GM12878 (cell line): ENCODE measurements around the gene CYP2S1. TPM values are rescaled to one million over a fixed set of nuclear protein-coding genes. Genes with fewer than 3 reads are reported as not detected.

Source experiments
- ATAC-seq: fragments of 200-7000 bp; cut with Tn5 transposase; 3 replicates; pipeline ENCODE4 v1.9.1; 2020; ENCODE audit warnings: mild to moderate bottlenecking, moderate library complexity
- BruUV-seq: library from RNA; stranded (reverse); fragments of 400-500 nt; replicated peaks from 2 replicates; lab custom pipeline; 2021; lab: Mats Ljungman, UMichigan
- CTCF ChIA-PET: fragments of 300-600 bp; sonication (Branson Sonifier 250); formaldehyde crosslinking; extraction: SDS; loops from one replicate; lab custom pipeline; 2021; ENCODE audit warnings: inconsistent platforms; lab: Yijun Ruan, JAX
- POLR2A ChIA-PET: fragments of 350-600 bp; formaldehyde crosslinking; extraction: SDS; loops from one replicate; lab custom pipeline; 2021; ENCODE audit warnings: inconsistent platforms; lab: Charles Lee
- RAD21 ChIA-PET: fragments of 300-600 bp; sonication (Branson Sonifier 250); formaldehyde crosslinking; loops from one replicate; lab custom pipeline; 2023; ENCODE audit warnings: antibody characterized with exemption; ENCODE audit not compliant: unreplicated experiment; lab: Charles Lee
- SMC1A ChIA-PET: fragments of 300-600 bp; sonication (Branson Sonifier 250); formaldehyde crosslinking; loops from one replicate; lab custom pipeline; 2023; ENCODE audit not compliant: unreplicated experiment, uncharacterized antibody; lab: Charles Lee
- DNase-seq: peaks from one replicate; pipeline ENCODE4 v3.0.0-alpha.2; 2011; ENCODE audit warnings: low read depth, low spot score
- FAIRE-seq: peaks from 3 replicates; lab custom pipeline; 2011; peaks lifted over from hg19 to GRCh38; lab: Jason Lieb, UNC
- H2AFZ ChIP-seq: 2 replicates; pipeline ENCODE4 v1.6.0; 2011; ENCODE audit warnings: low read depth, low read length, control low read depth; ENCODE audit not compliant: control insufficient read depth
- H3K27ac ChIP-seq: 2 replicates; pipeline ENCODE4 v1.5.1; 2011; ENCODE audit warnings: control low read depth; ENCODE audit not compliant: control insufficient read depth, insufficient read depth
- H3K27me3 ChIP-seq, 2 experiments: replicated peaks in 1 of 2; 2 replicates each; pipeline versions ENCODE4 v1.6.0 to v1.6.1; 2011; ENCODE audit warnings: low read length in 1 of 2; ENCODE audit not compliant: control insufficient read depth in 2 of 2, insufficient read depth in 2 of 2
- H3K36me3 ChIP-seq, 2 experiments: 2 replicates each; pipeline ENCODE4 v1.5.1; 2011; ENCODE audit warnings: low read length in 1 of 2; ENCODE audit not compliant: control insufficient read depth in 2 of 2, insufficient read depth in 2 of 2
- H3K4me1 ChIP-seq: 2 replicates; pipeline ENCODE4 v1.6.1; 2011; ENCODE audit warnings: mild to moderate bottlenecking, low read length, moderate library complexity, mixed read lengths; ENCODE audit not compliant: control insufficient read depth, insufficient read depth
- H3K4me2 ChIP-seq: 2 replicates; pipeline ENCODE4 v1.6.0; 2011; ENCODE audit warnings: control low read depth; ENCODE audit not compliant: control insufficient read depth, insufficient read depth
- H3K4me3 ChIP-seq: fragments of 200-600 bp; sonication (generic); 2 replicates; pipeline ENCODE4 v1.5.1; 2016
- H3K79me2 ChIP-seq: 2 replicates; pipeline ENCODE4 v1.6.0; 2011; ENCODE audit warnings: low read length; ENCODE audit not compliant: control insufficient read depth, insufficient read depth
- H3K9ac ChIP-seq: 2 replicates; pipeline ENCODE4 v1.8.0; 2011; ENCODE audit warnings: low read length, control low read depth, mixed read lengths; ENCODE audit not compliant: control insufficient read depth, insufficient read depth
- H3K9me3 ChIP-seq: replicated peaks from 3 replicates; pipeline ENCODE4 v1.5.1; 2011; ENCODE audit warnings: mild to moderate bottlenecking, low read length; ENCODE audit not compliant: control insufficient read depth, insufficient read depth
- H4K20me1 ChIP-seq: 2 replicates; pipeline ENCODE4 v1.6.0; 2011; ENCODE audit not compliant: control insufficient read depth, insufficient read depth
- EP300 ChIP-seq, 2 experiments: fragments of 150-350 bp in 1 of 2; IDR thresholded peaks; 2 replicates each; pipeline ENCODE4 v1.6.1; 2011 to 2012; ENCODE audit warnings: low read depth in 2 of 2, low read length in 2 of 2, borderline replicate concordance in 1 of 2, improper control_type of control experiment in 1 of 2, inconsistent platforms in 1 of 2; ENCODE audit not compliant: control insufficient read depth in 1 of 2
- EZH2 ChIP-seq: IDR thresholded peaks from 2 replicates; pipeline ENCODE4 v1.6.1; 2012; ENCODE audit warnings: low read depth, mild to moderate bottlenecking, control low read depth, inconsistent platforms, low read length, borderline replicate concordance; ENCODE audit not compliant: control insufficient read depth
- FOS ChIP-seq: IDR thresholded peaks from 3 replicates; pipeline ENCODE4 v1.6.1; 2011; ENCODE audit warnings: borderline replicate concordance; ENCODE audit not compliant: insufficient read length; ENCODE audit errors: extremely low read depth
- FOXK2 ChIP-seq: fragments of 450-650 bp; IDR thresholded peaks from 2 replicates; pipeline ENCODE4 v1.6.1; 2017; ENCODE audit warnings: mild to moderate bottlenecking, moderate library complexity
- GATAD2B ChIP-seq: fragments of 450-650 bp; conservative IDR thresholded peaks from 2 replicates; pipeline ENCODE4 v1.6.1; 2017; ENCODE audit warnings: low read depth, mild to moderate bottlenecking, moderate library complexity
- NFYA ChIP-seq: IDR thresholded peaks from 2 replicates; pipeline ENCODE4 v1.6.1; 2011; ENCODE audit warnings: low read depth, mild to moderate bottlenecking, low read length, improper control_type of control experiment, borderline replicate concordance
- SIX5 ChIP-seq: IDR thresholded peaks from 2 replicates; pipeline ENCODE4 v1.6.1; 2011; ENCODE audit warnings: mild to moderate bottlenecking, low read depth, low read length, moderate library complexity; ENCODE audit not compliant: severe bottlenecking
- STAT3 ChIP-seq: IDR thresholded peaks from 2 replicates; pipeline ENCODE4 v1.6.1; 2011; ENCODE audit warnings: low read depth, low read length, improper control_type of control experiment
- WGBS: methylation state at CpG from one replicate; pipeline ENCODE4 v1.1.6; 2016; ENCODE audit warnings: low lambda C conversion rate; ENCODE audit not compliant: insufficient replicate concordance, insufficient coverage; ENCODE audit errors: missing lambda C conversion rate; 5-methylcytosine and 5-hydroxymethylcytosine counted together
- in situ Hi-C: fragments of 300-500 bp; cut with MboI; formaldehyde crosslinking; loops from 9 replicates; pipeline ENCODE4 v1.14.3; 2018; ENCODE audit warnings: mixed read lengths
- intact Hi-C: fragments of 100-400 bp; cut with micrococcal nuclease; formaldehyde crosslinking; loops from one replicate; pipeline ENCODE4 v1.14.2; 2022; ENCODE audit not compliant: unreplicated experiment
- polyA plus RNA-seq, 11 experiments: library from polyadenylated mRNA; depleted of rRNA in 4 of 11; unstranded in 6 of 11; stranded (reverse) in 5 of 11; fragments of >200 nt; fragmentation: Nextera tagmentation in 4 of 11; fragmentation: Illumina TruSeq in 1 of 11; extraction: Ambion mirVana in 4 of 11; extraction: Trizol in 1 of 11; gene quantifications; 1 replicate in 1 of 11; 2 replicates in 10 of 11; pipeline versions ENCODE4 v1.2.1 to v1.2.3, GENCODE V29; 2011 to 2016; ENCODE audit warnings: inconsistent platforms in 2 of 11, missing spikeins in 2 of 11, low read depth in 1 of 11
- total RNA-seq, 4 experiments: library from RNA; depleted of rRNA in 3 of 4; stranded (reverse); fragments of >200 nt in 3 of 4; fragmentation: Illumina TruSeq in 1 of 4; extraction: Trizol in 1 of 4; gene quantifications; 2 replicates each; pipeline versions ENCODE4 v1.2.1 to v1.2.3, GENCODE V29; 2013 to 2021
- TF ChIP-seq, protein P1 (sequence below): IDR thresholded peaks from 2 replicates; pipeline ENCODE4 v1.6.1; 2011; ENCODE audit warnings: low read depth, low read length, improper control_type of control experiment, borderline replicate concordance
- TF ChIP-seq, protein P2 (sequence below): fragments of 450-650 bp; IDR thresholded peaks from 2 replicates; pipeline ENCODE4 v1.6.1; 2016; ENCODE audit warnings: mild to moderate bottlenecking
- TF ChIP-seq, protein P3 (sequence below): fragments of 450-650 bp; IDR thresholded peaks from 2 replicates; pipeline ENCODE4 v1.6.1; 2017; ENCODE audit warnings: mild to moderate bottlenecking

The CYP2S1 gene
- total and polyA plus RNA-seq, 10 of the 15 experiments (the other 5 are each of a cell fraction or from before 2014, with no cell fraction given): 0.03 to 0.28 (median 0.12) TPM; not detected in 2

DNA sequence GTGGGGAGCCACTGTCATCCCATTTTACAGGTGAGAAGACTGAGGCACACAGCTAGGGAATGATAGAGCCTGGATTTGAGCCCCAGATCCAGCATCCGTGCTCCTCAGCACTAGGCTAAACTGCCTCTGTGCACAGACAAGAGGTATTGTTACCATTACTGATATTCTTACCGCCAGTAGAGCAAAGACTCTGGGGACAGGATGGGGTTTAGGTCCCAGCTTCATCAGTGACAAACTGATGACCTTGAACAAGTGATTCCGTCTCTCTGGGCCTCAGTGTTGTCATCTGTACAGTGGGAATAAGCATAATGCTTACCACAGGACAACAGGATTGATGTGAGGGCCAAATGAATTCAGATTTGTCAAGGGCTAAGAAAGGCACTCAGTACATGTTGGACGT is 42.5 kb downstream of the CYP2S1 start:
- Histone ChIP-seq H3K9ac (no peak overlapping the region), H3K79me2 (no peaks in the 10 kb centered on the region), H4K20me1 (no peaks in the 10 kb centered on the region), H3K4me3 (no peak overlapping the region), H3K27me3 (no peaks in the 10 kb centered on the region), H3K4me2 (no peak overlapping the region), H3K4me1 (no peaks in the 10 kb centered on the region), H3K9me3 (no peaks in the 10 kb centered on the region), H3K27ac (no peak overlapping the region), H2AFZ (no peak overlapping the region), H3K36me3 (no peaks in the 10 kb centered on the region)
- CTCF ChIA-PET: no interaction called here
- SMC1A ChIA-PET: no interaction called here
- WGBS: 26% methylated on average over 4 of the region's 4 CpGs
- FAIRE-seq (no peak), ATAC-seq (no peak), DNase-seq (no peak)
- BruUV-seq: no TSS peak
- in situ Hi-C loops: no loop called here
- POLR2A ChIA-PET: interaction anchor here (0.5 to 0.7 kb wide), 2 partner anchors 14 to 446 kb away, joined by 3 to 8 read pairs; no protein-coding TSS in a partner anchor
- intact Hi-C loops: no loop called here
- RAD21 ChIA-PET: no interaction called here
- TF ChIP-seq STAT3: no peak
- TF ChIP-seq, protein P1, sequence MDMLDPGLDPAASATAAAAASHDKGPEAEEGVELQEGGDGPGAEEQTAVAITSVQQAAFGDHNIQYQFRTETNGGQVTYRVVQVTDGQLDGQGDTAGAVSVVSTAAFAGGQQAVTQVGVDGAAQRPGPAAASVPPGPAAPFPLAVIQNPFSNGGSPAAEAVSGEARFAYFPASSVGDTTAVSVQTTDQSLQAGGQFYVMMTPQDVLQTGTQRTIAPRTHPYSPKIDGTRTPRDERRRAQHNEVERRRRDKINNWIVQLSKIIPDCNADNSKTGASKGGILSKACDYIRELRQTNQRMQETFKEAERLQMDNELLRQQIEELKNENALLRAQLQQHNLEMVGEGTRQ: no peak
- TF ChIP-seq EZH2: no peak
- TF ChIP-seq, protein P2, sequence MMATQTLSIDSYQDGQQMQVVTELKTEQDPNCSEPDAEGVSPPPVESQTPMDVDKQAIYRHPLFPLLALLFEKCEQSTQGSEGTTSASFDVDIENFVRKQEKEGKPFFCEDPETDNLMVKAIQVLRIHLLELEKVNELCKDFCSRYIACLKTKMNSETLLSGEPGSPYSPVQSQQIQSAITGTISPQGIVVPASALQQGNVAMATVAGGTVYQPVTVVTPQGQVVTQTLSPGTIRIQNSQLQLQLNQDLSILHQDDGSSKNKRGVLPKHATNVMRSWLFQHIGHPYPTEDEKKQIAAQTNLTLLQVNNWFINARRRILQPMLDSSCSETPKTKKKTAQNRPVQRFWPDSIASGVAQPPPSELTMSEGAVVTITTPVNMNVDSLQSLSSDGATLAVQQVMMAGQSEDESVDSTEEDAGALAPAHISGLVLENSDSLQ: no peak

DNA sequence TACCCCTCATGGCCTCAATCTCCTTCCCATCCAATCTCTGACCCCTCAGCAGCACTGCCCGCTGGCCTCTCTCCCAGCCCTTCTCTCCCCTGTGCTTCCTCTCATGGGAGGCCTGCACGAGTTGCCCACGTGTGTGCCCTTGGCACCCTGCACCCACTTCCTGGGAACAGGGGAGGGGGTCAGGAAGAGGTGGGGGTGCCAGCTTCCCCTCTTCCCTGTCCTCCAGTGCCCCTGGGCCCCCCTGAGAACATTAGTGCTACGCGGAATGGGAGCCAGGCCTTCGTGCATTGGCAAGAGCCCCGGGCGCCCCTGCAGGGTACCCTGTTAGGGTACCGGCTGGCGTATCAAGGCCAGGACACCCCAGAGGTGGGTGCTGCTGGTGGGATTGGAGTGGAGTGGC is 45.2 kb downstream of the CYP2S1 start:
- Histone ChIP-seq H3K9ac (no peak overlapping the region), H3K4me1 (no peaks in the 10 kb centered on the region), H3K27me3 (no peaks in the 10 kb centered on the region), H3K4me2 (no peak overlapping the region), H3K4me3 (no peak overlapping the region), H3K36me3 (no peaks in the 10 kb centered on the region), H4K20me1 (no peaks in the 10 kb centered on the region), H3K27ac (no peak overlapping the region), H2AFZ (no peak overlapping the region), H3K79me2 (no peaks in the 10 kb centered on the region), H3K9me3 (no peaks in the 10 kb centered on the region)
- 77% methylated on average over 9 of the region's 10 CpGs for WGBS
- DNase-seq: no peak
- ChIA-PET SMC1A (interaction anchor here (0.7 kb wide), 1 partner anchor 986 kb away, joined by 3 read pairs; no protein-coding TSS in a partner anchor), CTCF (no interaction called here), POLR2A (no interaction called here), RAD21 (no interaction called here)
- in situ Hi-C loops: no loop called here
- no TSS peak for BruUV-seq
- no peak for FAIRE-seq
- TF ChIP-seq EP300 (IDR thresholded peaks at IDR 0.05; ENCODE audit: borderline replicate concordance in 1 of 2, control insufficient read depth in 1 of 2, low read depth in 2 of 2, low read length in 2 of 2) (no peak), FOS (no peak), SIX5 (no peak), GATAD2B (no peak), FOXK2 (no peak), NFYA (no peak)
- TF ChIP-seq, protein P3, sequence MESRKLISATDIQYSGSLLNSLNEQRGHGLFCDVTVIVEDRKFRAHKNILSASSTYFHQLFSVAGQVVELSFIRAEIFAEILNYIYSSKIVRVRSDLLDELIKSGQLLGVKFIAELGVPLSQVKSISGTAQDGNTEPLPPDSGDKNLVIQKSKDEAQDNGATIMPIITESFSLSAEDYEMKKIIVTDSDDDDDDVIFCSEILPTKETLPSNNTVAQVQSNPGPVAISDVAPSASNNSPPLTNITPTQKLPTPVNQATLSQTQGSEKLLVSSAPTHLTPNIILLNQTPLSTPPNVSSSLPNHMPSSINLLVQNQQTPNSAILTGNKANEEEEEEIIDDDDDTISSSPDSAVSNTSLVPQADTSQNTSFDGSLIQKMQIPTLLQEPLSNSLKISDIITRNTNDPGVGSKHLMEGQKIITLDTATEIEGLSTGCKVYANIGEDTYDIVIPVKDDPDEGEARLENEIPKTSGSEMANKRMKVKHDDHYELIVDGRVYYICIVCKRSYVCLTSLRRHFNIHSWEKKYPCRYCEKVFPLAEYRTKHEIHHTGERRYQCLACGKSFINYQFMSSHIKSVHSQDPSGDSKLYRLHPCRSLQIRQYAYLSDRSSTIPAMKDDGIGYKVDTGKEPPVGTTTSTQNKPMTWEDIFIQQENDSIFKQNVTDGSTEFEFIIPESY: no peak
- no peak for ATAC-seq
- intact Hi-C loops: no loop called here
